WTC11 (cell line): ENCODE data around the gene MTCL1. TPM values are rescaled to one million over a fixed set of nuclear protein-coding genes. Genes with fewer than 3 reads are reported as not detected.

Experiments
- ATAC-seq: fragments of 200-7000 bp; cut with Tn5 transposase; 2 replicates; pipeline ENCODE4 v1.10.0; 2021; ENCODE audit warnings: mild to moderate bottlenecking, moderate library complexity
- CTCF ChIA-PET: fragments of 300-600 bp; sonication (Branson Sonifier 250); formaldehyde crosslinking; loops from one replicate; lab custom pipeline; 2021; ENCODE audit warnings: antibody characterized with exemption; lab: Charles Lee
- POLR2A ChIA-PET: fragments of 350-600 bp; sonication (Branson Sonifier 250); formaldehyde crosslinking; loops from one replicate; lab custom pipeline; 2021; ENCODE audit warnings: antibody characterized with exemption; lab: Charles Lee
- DNase-seq: peaks from one replicate; pipeline ENCODE4 v3.0.0; 2021; ENCODE audit warnings: low spot score
- H3K27ac Mint-ChIP-seq: 2 replicates; pipeline ENCODE4 v1.8.0; 2021; ENCODE audit warnings: mixed read lengths
- H3K27me3 Mint-ChIP-seq: 2 replicates; pipeline ENCODE4 v1.8.0; 2021; ENCODE audit warnings: low read depth, mild to moderate bottlenecking, moderate library complexity, mixed read lengths
- H3K36me3 Mint-ChIP-seq: 2 replicates; pipeline ENCODE4 v1.8.0; 2021; ENCODE audit warnings: mixed read lengths
- H3K4me1 Mint-ChIP-seq: 2 replicates; pipeline ENCODE4 v1.8.0; 2022; ENCODE audit warnings: mixed read lengths
- H3K4me3 Mint-ChIP-seq: 2 replicates; pipeline ENCODE4 v1.8.0; 2021; ENCODE audit warnings: mild to moderate bottlenecking, moderate library complexity, mixed read lengths
- H3K9me3 Mint-ChIP-seq: 2 replicates; pipeline ENCODE4 v1.8.0; 2021; ENCODE audit warnings: mixed read lengths
- ATF2 ChIP-seq: sonication (generic); formaldehyde crosslinking; IDR thresholded peaks from 2 replicates; pipeline ENCODE4 v1.8.1; 2022; ENCODE audit warnings: low read depth, missing genetic modification reagents, borderline replicate concordance
- NFATC4 ChIP-seq: fragments of 250-450 bp; sonication (Bioruptor Pico); IDR thresholded peaks from 2 replicates; pipeline ENCODE4 v1.9.0; 2021; ENCODE audit warnings: mild to moderate bottlenecking
- NFYB ChIP-seq: sonication (generic); formaldehyde crosslinking; conservative IDR thresholded peaks from 2 replicates; pipeline ENCODE4 v1.8.0; 2022; ENCODE audit warnings: low read depth, missing genetic modification reagents
- TCF7 ChIP-seq: sonication (generic); formaldehyde crosslinking; IDR thresholded peaks from 2 replicates; pipeline ENCODE4 v1.8.0; 2022; ENCODE audit warnings: mild to moderate bottlenecking, low read depth, missing genetic modification reagents, moderate library complexity
- TEAD4 ChIP-seq: sonication (generic); formaldehyde crosslinking; IDR thresholded peaks from 2 replicates; pipeline ENCODE4 v1.8.0; 2022; ENCODE audit warnings: mild to moderate bottlenecking, missing genetic modification reagents
- TP53 ChIP-seq: sonication (generic); formaldehyde crosslinking; IDR thresholded peaks from 2 replicates; pipeline ENCODE4 v1.8.1; 2023; ENCODE audit warnings: mild to moderate bottlenecking, missing genetic modification reagents
- ZBTB21 ChIP-seq: sonication (generic); formaldehyde crosslinking; IDR thresholded peaks from 2 replicates; pipeline ENCODE4 v1.8.1; 2023; ENCODE audit warnings: mild to moderate bottlenecking, missing genetic modification reagents, borderline replicate concordance
- ZBTB43 ChIP-seq: sonication (generic); formaldehyde crosslinking; IDR thresholded peaks from 2 replicates; pipeline ENCODE4 v1.8.1; 2023; ENCODE audit warnings: mild to moderate bottlenecking, missing genetic modification reagents
- ZNF121 ChIP-seq: sonication (generic); formaldehyde crosslinking; IDR thresholded peaks from 2 replicates; pipeline ENCODE4 v1.8.0; 2023; ENCODE audit warnings: missing genetic modification reagents
- ZNF219 ChIP-seq: sonication (generic); formaldehyde crosslinking; IDR thresholded peaks from 2 replicates; pipeline ENCODE4 v1.8.0; 2023; ENCODE audit warnings: missing genetic modification reagents, mild to moderate bottlenecking, borderline replicate concordance
- ZNF232 ChIP-seq: sonication (generic); formaldehyde crosslinking; IDR thresholded peaks from 2 replicates; pipeline ENCODE4 v1.8.0; 2022; ENCODE audit warnings: mild to moderate bottlenecking, missing genetic modification reagents
- ZNF263 ChIP-seq: sonication (generic); formaldehyde crosslinking; IDR thresholded peaks from 2 replicates; pipeline ENCODE4 v1.8.1; 2022; ENCODE audit warnings: low read depth, mild to moderate bottlenecking, moderate library complexity, missing genetic modification reagents
- ZNF396 ChIP-seq: fragments of 250-450 bp; sonication (Bioruptor Pico); IDR thresholded peaks from 2 replicates; pipeline ENCODE4 v1.8.0; 2021; ENCODE audit warnings: mild to moderate bottlenecking, moderate library complexity, borderline replicate concordance
- ZNF423 ChIP-seq: fragments of 250-450 bp; sonication (Bioruptor Pico); IDR thresholded peaks from 2 replicates; pipeline ENCODE4 v2.1.2; 2022; ENCODE audit warnings: mild to moderate bottlenecking, moderate library complexity
- total RNA-seq: library from RNA; stranded (reverse); gene quantifications from 3 replicates; pipeline ENCODE4 v1.2.3, GENCODE V29; 2021
- TF ChIP-seq, protein P1 (sequence below): sonication (generic); formaldehyde crosslinking; IDR thresholded peaks from 2 replicates; pipeline ENCODE4 v1.8.0; 2023; ENCODE audit warnings: mild to moderate bottlenecking, missing genetic modification reagents
- TF ChIP-seq, protein P2 (sequence below): sonication (generic); formaldehyde crosslinking; IDR thresholded peaks from 2 replicates; pipeline ENCODE4 v1.8.1; 2022; ENCODE audit warnings: low read depth, mild to moderate bottlenecking, moderate library complexity, missing genetic modification reagents, borderline replicate concordance
- TF ChIP-seq, protein P3 (sequence below): sonication (generic); formaldehyde crosslinking; IDR thresholded peaks from 2 replicates; pipeline ENCODE4 v1.8.0; 2022; ENCODE audit warnings: mild to moderate bottlenecking, missing genetic modification reagents
- TF ChIP-seq, protein P4 (sequence below): fragments of 250-450 bp; sonication (Bioruptor Pico); IDR thresholded peaks from 2 replicates; pipeline ENCODE4 v1.9.0; 2021; ENCODE audit warnings: mild to moderate bottlenecking, borderline replicate concordance
- TF ChIP-seq, protein P5 (sequence below): sonication (generic); formaldehyde crosslinking; conservative IDR thresholded peaks from 2 replicates; pipeline ENCODE4 v1.8.1; 2022; ENCODE audit warnings: mild to moderate bottlenecking, missing genetic modification reagents

MTCL1 gene
- total RNA-seq, 1 experiment from 2014 or later: 64.3 TPM

GRCh38 chr18:8856769-8857393 lies 151.5 kb downstream of the MTCL1 start (continued):
- TF ChIP-seq, protein P1, sequence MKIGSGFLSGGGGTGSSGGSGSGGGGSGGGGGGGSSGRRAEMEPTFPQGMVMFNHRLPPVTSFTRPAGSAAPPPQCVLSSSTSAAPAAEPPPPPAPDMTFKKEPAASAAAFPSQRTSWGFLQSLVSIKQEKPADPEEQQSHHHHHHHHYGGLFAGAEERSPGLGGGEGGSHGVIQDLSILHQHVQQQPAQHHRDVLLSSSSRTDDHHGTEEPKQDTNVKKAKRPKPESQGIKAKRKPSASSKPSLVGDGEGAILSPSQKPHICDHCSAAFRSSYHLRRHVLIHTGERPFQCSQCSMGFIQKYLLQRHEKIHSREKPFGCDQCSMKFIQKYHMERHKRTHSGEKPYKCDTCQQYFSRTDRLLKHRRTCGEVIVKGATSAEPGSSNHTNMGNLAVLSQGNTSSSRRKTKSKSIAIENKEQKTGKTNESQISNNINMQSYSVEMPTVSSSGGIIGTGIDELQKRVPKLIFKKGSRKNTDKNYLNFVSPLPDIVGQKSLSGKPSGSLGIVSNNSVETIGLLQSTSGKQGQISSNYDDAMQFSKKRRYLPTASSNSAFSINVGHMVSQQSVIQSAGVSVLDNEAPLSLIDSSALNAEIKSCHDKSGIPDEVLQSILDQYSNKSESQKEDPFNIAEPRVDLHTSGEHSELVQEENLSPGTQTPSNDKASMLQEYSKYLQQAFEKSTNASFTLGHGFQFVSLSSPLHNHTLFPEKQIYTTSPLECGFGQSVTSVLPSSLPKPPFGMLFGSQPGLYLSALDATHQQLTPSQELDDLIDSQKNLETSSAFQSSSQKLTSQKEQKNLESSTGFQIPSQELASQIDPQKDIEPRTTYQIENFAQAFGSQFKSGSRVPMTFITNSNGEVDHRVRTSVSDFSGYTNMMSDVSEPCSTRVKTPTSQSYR: no peak
- no peak for TF ChIP-seq ZNF121 (CRISPR knock-in tag)
- TF ChIP-seq TCF7 (CRISPR knock-in tag): no peak
- TF ChIP-seq, protein P2, sequence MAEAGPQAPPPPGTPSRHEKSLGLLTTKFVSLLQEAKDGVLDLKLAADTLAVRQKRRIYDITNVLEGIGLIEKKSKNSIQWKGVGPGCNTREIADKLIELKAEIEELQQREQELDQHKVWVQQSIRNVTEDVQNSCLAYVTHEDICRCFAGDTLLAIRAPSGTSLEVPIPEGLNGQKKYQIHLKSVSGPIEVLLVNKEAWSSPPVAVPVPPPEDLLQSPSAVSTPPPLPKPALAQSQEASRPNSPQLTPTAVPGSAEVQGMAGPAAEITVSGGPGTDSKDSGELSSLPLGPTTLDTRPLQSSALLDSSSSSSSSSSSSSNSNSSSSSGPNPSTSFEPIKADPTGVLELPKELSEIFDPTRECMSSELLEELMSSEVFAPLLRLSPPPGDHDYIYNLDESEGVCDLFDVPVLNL: no peak
- TF ChIP-seq TP53 (CRISPR knock-in tag): no peak
- no peak for TF ChIP-seq ZNF423 (CRISPR knock-in tag)

DNA sequence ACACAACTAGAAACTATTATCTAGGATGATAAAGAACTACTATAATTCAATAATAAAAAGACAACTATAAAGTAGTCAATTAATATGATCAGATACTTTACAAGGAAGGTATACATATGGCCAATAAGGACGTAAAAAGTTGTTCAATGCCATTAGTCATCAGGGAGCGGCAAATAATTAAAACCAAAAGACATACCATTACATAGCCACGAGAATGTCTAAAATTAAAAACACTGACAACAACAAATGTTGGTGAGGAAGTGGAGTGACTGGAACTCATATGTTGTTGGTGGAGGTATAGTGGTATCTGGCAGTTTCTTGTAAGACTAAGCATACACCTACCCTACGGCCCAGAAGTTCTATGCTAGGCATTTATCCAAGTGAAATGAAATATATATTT lies 152.4 kb downstream of the MTCL1 start:
- Mint-ChIP-seq H3K36me3 (no peaks in the 10 kb centered on the region), H3K27me3 (no peaks in the 10 kb centered on the region), H3K4me1 (peaks cover 16% of the 10 kb centered on the region), H3K4me3 (no peak overlapping the region), H3K27ac (no peak overlapping the region), H3K9me3 (no peaks in the 10 kb centered on the region)
- CTCF ChIA-PET: no interaction called here
- no peak for ATAC-seq
- POLR2A ChIA-PET: no interaction called here
- TF ChIP-seq NFYB (CRISPR knock-in tag): no peak
- TF ChIP-seq ZNF219 (CRISPR knock-in tag): no peak
- TF ChIP-seq, protein P3, sequence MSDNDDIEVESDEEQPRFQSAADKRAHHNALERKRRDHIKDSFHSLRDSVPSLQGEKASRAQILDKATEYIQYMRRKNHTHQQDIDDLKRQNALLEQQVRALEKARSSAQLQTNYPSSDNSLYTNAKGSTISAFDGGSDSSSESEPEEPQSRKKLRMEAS (CRISPR knock-in tag): no peak
- TF ChIP-seq ZNF396: no peak
- DNase-seq: no peak

GRCh38 chr18:8858888-8859511 lies 153.6 kb downstream of the MTCL1 start:
- Mint-ChIP-seq H3K27me3 (no peaks in the 10 kb centered on the region), H3K36me3 (no peaks in the 10 kb centered on the region), H3K9me3 (no peaks in the 10 kb centered on the region), H3K4me3 (no peak overlapping the region), H3K4me1 (peaks cover 16% of the 10 kb centered on the region), H3K27ac (no peak overlapping the region)
- no peak for DNase-seq
- CTCF ChIA-PET: no interaction called here
- POLR2A ChIA-PET: no interaction called here
- ATAC-seq: no peak
- no peak for TF ChIP-seq ZNF232 (CRISPR knock-in tag)
- TF ChIP-seq NFATC4 (CRISPR knock-in tag): no peak
- no peak for TF ChIP-seq ATF2 (CRISPR knock-in tag)
- TF ChIP-seq, protein P4, sequence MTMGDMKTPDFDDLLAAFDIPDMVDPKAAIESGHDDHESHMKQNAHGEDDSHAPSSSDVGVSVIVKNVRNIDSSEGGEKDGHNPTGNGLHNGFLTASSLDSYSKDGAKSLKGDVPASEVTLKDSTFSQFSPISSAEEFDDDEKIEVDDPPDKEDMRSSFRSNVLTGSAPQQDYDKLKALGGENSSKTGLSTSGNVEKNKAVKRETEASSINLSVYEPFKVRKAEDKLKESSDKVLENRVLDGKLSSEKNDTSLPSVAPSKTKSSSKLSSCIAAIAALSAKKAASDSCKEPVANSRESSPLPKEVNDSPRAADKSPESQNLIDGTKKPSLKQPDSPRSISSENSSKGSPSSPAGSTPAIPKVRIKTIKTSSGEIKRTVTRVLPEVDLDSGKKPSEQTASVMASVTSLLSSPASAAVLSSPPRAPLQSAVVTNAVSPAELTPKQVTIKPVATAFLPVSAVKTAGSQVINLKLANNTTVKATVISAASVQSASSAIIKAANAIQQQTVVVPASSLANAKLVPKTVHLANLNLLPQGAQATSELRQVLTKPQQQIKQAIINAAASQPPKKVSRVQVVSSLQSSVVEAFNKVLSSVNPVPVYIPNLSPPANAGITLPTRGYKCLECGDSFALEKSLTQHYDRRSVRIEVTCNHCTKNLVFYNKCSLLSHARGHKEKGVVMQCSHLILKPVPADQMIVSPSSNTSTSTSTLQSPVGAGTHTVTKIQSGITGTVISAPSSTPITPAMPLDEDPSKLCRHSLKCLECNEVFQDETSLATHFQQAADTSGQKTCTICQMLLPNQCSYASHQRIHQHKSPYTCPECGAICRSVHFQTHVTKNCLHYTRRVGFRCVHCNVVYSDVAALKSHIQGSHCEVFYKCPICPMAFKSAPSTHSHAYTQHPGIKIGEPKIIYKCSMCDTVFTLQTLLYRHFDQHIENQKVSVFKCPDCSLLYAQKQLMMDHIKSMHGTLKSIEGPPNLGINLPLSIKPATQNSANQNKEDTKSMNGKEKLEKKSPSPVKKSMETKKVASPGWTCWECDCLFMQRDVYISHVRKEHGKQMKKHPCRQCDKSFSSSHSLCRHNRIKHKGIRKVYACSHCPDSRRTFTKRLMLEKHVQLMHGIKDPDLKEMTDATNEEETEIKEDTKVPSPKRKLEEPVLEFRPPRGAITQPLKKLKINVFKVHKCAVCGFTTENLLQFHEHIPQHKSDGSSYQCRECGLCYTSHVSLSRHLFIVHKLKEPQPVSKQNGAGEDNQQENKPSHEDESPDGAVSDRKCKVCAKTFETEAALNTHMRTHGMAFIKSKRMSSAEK (CRISPR knock-in tag): no peak
- no peak for TF ChIP-seq TEAD4 (CRISPR knock-in tag)
- no peak for TF ChIP-seq ZNF263 (CRISPR knock-in tag)
- no peak for TF ChIP-seq ZBTB21 (CRISPR knock-in tag)
- no peak for TF ChIP-seq TCF7 (CRISPR knock-in tag)
- TF ChIP-seq, protein P5, sequence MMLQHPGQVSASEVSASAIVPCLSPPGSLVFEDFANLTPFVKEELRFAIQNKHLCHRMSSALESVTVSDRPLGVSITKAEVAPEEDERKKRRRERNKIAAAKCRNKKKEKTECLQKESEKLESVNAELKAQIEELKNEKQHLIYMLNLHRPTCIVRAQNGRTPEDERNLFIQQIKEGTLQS: no peak
- no peak for TF ChIP-seq ZBTB43 (CRISPR knock-in tag)
